Activated naive CD8-positive, alpha-beta T cell treated with anti-CD3 and anti-CD28 coated beads for 36 hours (primary cell): ENCODE data around the gene C1QL1. TPM values are rescaled to one million over a fixed set of nuclear protein-coding genes. Genes with fewer than 3 reads are reported as not detected.
"Not testable (repeated sequence)": the region's sequence is repeated elsewhere in the genome, so short reads cannot be mapped to it uniquely, and the experiment has no call there.

Experiments used
- DNase-seq: peaks from one replicate; pipeline ENCODE4 v3.0.0; 2021
- H3K27ac Mint-ChIP-seq: one replicate; pipeline ENCODE4 v1.8.0; 2022; ENCODE audit warnings: mild to moderate bottlenecking, moderate library complexity, mixed read lengths
- H3K27me3 Mint-ChIP-seq: one replicate; pipeline ENCODE4 v1.8.0; 2022; ENCODE audit warnings: mild to moderate bottlenecking, mixed read lengths
- H3K36me3 Mint-ChIP-seq: one replicate; pipeline ENCODE4 v1.8.0; 2021; ENCODE audit warnings: mild to moderate bottlenecking, mixed read lengths
- H3K4me1 Mint-ChIP-seq: one replicate; pipeline ENCODE4 v1.8.0; 2021; ENCODE audit warnings: mixed read lengths
- H3K4me3 Mint-ChIP-seq: one replicate; pipeline ENCODE4 v1.8.0; 2022; ENCODE audit warnings: mild to moderate bottlenecking, moderate library complexity, mixed read lengths
- H3K9me3 Mint-ChIP-seq: one replicate; pipeline ENCODE4 v1.8.0; 2022; ENCODE audit warnings: mixed read lengths
- total RNA-seq, 2 experiments: library from RNA; stranded (reverse); gene quantifications; one replicate each; pipeline ENCODE4 v1.2.3, GENCODE V29; 2021

C1QL1 gene
- total RNA-seq, 2 experiments from 2014 or later = not detected

DNA sequence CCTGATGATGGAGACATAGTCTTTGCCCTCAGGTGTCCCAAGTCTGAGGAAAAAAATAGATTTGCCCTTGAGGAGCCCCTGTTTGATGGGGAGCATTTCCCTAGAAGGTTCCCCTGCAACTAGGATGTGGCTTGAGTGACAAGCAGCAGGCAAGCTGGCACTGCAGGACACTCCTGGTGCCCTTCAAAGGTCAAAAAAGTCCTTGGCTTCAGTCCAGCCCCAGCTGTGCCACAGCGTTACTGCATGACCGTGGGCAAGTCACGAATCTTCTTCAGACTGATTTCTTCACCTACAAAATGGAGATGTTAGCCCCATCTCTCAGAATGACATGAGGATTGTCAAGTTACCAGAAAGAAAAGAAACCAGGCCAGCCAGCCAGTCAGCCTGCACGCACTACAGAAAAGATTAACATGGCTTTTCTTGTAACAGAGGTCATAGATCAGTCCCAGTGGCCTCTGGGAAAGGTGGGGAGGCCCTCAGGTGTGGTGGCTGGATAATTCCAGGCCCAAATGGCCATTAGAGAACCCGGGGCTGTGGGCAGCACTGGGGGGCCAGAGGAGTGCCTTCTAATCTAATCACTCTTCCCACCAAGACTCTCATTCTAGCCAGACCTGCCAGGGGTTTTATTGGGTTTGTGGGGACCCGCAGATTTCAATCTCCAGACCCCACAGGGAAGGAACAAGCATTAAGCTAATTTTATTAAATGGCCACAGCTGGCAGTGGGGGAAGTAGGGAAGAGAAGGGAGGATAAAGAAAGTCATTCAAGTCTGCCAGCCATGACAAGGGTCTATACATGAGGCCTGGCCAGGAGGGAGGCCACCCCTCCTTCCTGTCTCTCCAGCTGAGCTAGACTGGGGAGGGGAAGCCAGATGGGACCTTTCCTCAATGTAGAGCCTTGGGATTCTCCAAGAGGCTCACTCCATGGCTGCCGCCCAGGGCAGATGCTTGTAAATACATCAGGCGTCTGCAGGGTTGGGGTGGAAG lies 10.8 kb downstream of the C1QL1 start:
- no peak overlapping the region for H3K4me3 Mint-ChIP-seq
- no peaks in the 10 kb centered on the region for H3K36me3 Mint-ChIP-seq
- no peak overlapping the region for H3K27ac Mint-ChIP-seq
- DNase-seq = no peak
- no peaks in the 10 kb centered on the region for H3K9me3 Mint-ChIP-seq
- H3K4me1 Mint-ChIP-seq = peaks cover 6% of the 10 kb centered on the region
- peaks cover 36% of the 10 kb centered on the region for H3K27me3 Mint-ChIP-seq

DNA sequence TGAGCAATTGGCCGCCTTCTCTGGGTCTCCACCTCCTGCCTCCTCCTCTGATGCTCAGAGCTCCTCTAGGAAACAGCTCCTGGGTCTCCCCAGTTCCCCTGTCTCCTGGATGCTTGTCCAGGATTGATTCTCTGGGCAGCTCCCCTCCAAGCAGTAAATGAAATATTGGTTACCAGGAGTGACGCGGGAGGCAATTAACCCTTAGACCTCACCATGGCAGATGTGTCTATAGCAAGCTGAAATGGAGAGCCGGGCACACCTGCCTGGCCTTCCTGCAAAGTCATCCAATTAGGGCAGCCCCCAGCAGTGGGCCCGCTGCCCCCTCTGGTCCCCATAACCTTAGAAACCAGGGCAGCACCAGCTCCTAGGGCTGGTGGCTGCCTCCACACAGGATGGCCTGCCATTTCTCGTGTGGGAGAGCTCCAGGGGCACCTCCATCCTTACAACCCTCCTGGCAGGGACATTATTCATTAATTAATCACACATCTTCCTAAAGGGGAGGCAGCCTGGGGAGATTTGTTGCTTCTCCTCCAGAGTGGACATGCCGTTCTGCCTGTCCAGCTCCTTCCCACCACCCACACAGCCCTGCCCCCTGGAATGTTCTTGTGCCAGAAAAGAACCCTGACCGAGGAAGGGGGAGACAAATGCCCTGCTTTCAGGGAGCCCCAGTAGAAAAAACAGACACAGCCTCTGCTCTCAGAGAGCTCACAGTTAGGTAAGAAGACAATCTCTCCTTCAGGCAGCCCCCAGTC lies 12.3 kb downstream of the C1QL1 start:
- H3K4me1 Mint-ChIP-seq = peaks cover 6% of the 10 kb centered on the region
- no peak overlapping the region for H3K4me3 Mint-ChIP-seq
- no peaks in the 10 kb centered on the region for H3K9me3 Mint-ChIP-seq
- H3K36me3 Mint-ChIP-seq = no peaks in the 10 kb centered on the region
- H3K27ac Mint-ChIP-seq = no peak overlapping the region
- no peak for DNase-seq
- H3K27me3 Mint-ChIP-seq = peaks cover 24% of the 10 kb centered on the region

DNA sequence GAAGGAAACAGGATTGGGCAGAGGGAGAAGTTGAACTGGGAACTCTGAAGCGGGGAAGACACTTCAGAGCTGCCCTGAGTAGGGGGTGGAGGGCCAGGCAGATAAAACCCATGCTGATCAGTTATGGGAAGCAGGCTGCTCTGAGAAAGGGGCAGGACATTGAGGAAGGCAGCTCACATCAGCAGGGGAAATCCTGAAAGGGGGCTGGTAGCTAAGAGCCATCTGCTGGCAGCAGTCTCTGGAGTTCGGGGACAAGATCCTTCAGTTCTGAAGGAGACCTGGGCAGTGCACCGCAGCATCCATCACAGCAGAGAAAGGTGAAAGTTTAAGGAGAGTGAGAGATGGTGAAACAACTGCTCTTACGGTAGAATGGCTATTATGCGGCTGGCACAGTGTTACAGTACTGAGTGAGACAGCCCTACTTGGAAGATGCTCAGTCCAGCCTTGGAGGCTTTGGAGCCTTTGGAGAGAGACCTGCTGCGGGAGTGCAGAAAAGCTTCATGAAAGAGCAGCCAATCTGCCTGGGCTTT lies 15.1 kb downstream of the C1QL1 start:
- Mint-ChIP-seq H3K27me3 (no peaks in the 10 kb centered on the region), H3K4me3 (no peak overlapping the region), H3K4me1 (peaks cover 7% of the 10 kb centered on the region), H3K9me3 (no peaks in the 10 kb centered on the region), H3K27ac (no peak overlapping the region), H3K36me3 (no peaks in the 10 kb centered on the region)
- DNase-seq = no peak

DNA sequence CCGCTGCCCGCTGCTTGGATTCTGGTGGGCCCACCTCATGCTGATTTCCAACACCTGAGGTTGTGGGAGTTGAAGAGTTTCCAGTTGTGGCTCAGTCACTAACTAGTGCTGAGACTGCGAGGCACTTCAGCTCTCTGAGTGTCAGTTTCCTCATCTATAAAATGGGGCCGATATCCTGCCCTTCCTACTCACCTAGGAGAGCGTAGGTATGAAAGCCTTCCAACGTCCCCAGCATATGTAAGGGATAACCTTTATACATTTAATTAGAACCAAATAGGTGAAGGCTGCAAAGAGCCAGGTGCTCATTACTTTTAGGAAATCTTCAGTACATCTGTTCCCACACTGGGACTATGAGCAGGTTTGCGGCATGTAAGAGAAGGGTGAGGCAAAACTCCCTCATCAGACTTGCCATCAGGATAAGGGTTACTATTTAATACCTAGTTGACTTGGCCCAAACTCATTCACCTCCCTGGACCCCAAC lies 19.7 kb downstream of the C1QL1 start:
- H3K9me3 Mint-ChIP-seq = no peaks in the 10 kb centered on the region
- no peak for DNase-seq
- peaks cover 9% of the 10 kb centered on the region for H3K27me3 Mint-ChIP-seq
- H3K4me1 Mint-ChIP-seq = peaks cover 7% of the 10 kb centered on the region
- peak overlapping the region; percentile 95 for H3K4me3 Mint-ChIP-seq
- peak overlapping the region; percentile 79 for H3K27ac Mint-ChIP-seq
- H3K36me3 Mint-ChIP-seq = peaks cover 21% of the 10 kb centered on the region

DNA sequence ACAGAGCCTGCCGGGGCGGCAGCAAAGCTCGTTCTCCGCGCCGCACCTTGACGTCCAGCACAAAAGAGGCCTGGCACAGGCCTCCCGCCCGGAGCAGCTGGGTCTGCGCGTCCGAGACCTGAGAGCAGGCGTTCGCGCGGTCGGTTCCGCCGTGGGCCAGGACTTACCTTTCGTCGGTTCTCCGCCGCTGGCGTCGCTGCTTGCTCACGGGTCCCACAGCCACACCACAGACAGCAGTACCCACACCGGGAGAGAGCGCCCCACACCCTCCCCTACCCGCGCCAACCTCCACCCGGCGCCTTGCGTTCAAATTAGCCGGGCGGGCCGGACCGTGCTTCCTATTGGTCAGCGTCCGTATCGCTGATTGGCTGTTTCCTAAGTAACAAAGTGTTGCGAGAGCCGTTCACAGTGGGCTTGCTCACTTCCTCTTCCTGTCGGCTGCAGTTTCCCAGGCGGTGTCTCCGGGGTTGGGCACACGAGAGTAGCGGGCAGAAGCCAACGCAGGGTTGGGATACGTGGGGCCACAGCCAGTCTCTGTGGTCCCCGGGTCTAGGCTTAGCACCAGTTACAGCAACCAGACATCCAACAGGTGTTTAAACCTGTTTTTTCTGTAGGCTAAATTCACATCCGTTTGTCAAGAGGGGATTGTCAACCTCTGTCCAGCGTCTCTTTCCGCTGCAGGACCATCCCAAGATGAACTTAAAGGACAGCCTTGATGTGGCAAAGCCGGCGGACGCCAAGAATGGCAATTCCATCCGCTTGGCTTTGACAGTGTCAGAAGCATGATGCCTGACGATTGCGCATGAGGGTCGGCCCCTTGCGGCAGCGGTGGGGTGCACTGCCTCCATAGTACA lies 20.4 kb downstream of the C1QL1 start, which contains the start of gene KIF18B:
Gene KIF18B (minus strand): TSS at position 313 of the 854 bp plus-strand sequence. CDS start 11,429 bp downstream, outside the sequence.
- H3K27ac Mint-ChIP-seq = peak within 1 kb of the TSS; percentile 79
- peaks cover 26% of the 10 kb centered on the region for H3K36me3 Mint-ChIP-seq
- DNase-seq = peak; percentile 91
- H3K4me3 Mint-ChIP-seq = peak within 1 kb of the TSS; percentile 95
- peaks cover 9% of the 10 kb centered on the region for H3K27me3 Mint-ChIP-seq
- H3K9me3 Mint-ChIP-seq = no peaks in the 10 kb centered on the region
- peaks cover 7% of the 10 kb centered on the region for H3K4me1 Mint-ChIP-seq

DNA sequence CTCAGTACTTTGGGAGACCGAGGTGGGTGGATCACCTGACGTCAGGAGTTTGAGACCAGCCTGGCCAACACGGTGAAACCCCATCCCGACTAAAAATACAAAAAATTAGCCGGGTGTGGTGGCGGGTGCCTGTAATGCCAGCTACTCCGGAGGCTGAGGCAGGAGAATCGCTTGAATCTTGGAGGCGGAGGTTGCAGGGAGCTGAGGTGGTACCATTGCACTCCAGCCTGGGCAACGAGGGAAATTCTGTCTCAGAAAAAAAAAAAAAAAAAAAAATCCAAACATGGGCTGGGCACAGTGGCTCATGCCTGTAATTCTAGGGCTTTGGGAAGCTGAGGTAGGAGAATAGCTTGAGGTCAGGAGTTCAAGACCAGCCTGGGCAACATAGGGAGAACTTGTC lies 22.5 kb downstream of the C1QL1 start:
- not testable (repeated sequence) for H3K27ac Mint-ChIP-seq, DNase-seq, H3K9me3 Mint-ChIP-seq, H3K27me3 Mint-ChIP-seq
- Mint-ChIP-seq H3K36me3 (peaks cover 32% of the 10 kb centered on the region), H3K4me3 (peak overlapping the region; percentile 37), H3K4me1 (peaks cover 11% of the 10 kb centered on the region)

DNA sequence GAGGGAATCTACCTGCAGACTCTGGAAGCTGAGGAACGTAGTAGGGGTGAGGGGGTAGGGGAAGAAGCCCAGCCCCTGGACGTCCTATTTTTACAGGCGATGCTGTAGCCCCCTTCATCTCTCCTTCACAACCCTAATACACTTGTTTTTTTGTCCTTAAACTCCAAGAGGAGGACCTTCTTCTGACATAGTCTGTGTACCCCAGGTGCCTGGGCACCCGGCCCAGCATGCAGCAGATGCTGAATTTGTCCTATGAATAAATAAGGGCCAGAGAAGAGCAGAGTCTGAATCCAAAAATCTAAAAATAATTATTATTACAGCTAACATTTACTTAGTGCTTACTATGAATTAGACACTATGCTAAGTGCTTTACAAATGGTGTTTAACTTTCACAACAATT lies 25.6 kb downstream of the C1QL1 start:
- Mint-ChIP-seq H3K27me3 (peaks cover 9% of the 10 kb centered on the region), H3K4me3 (no peak overlapping the region), H3K36me3 (peaks cover 43% of the 10 kb centered on the region), H3K9me3 (peaks cover 2% of the 10 kb centered on the region), H3K27ac (no peak overlapping the region), H3K4me1 (peaks cover 4% of the 10 kb centered on the region)
- DNase-seq = no peak

DNA sequence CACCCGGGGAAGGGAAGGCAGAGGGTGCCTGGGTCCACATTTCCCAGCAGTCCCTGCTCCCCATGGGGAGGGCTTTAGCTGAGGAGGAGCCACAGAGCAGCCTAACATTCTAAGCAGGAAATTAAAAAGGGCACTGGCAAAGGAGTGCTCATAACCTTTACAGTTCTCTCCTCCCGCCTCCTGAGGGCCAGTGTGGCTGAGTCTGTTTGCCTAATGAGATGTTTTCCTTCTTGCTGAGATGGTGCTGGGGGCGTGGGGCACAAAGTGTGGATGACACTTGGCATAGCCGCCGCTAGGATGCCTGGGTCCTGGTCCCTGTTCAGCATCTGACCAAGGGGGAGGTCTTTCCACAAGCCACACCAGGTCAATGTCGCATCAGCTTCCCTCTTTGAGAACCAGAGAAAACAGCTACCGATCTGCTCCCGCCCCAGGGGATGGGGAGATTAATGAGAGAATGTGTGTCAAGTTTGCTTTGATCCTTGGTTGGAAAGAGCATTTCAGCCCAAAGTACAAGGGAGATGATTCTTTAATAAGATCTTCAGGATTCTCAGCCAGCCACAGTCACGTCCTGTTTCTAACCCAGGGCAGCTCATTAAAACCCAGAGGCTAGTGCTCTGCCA lies 26.3 kb downstream of the C1QL1 start:
- no peak overlapping the region for H3K4me3 Mint-ChIP-seq
- no peak overlapping the region for H3K27ac Mint-ChIP-seq
- H3K27me3 Mint-ChIP-seq = peaks cover 8% of the 10 kb centered on the region
- peaks cover 4% of the 10 kb centered on the region for H3K4me1 Mint-ChIP-seq
- DNase-seq = no peak
- peaks cover 2% of the 10 kb centered on the region for H3K9me3 Mint-ChIP-seq
- H3K36me3 Mint-ChIP-seq = peaks cover 41% of the 10 kb centered on the region

DNA sequence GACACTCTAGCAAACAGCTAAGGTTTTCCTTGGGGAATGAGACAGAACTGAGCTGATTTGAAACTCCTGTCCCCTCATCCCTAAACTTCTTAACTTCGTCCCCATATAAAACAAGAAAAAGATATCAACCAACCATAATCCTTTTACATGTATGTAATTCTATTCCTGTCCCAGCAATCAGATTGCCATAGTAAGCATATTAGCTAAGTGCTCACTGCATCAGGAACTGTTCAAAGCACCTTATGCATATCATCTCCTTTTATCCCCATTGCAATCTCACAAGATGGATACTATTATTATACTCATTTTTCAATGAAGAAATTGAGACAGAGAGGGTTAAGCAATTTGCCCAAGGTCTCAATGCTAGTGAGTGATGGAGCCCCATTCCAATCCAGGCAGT lies 27.3 kb downstream of the C1QL1 start:
- H3K4me1 Mint-ChIP-seq = peaks cover 4% of the 10 kb centered on the region
- peaks cover 34% of the 10 kb centered on the region for H3K36me3 Mint-ChIP-seq
- DNase-seq = no peak
- no peak overlapping the region for H3K27ac Mint-ChIP-seq
- H3K27me3 Mint-ChIP-seq = no peaks in the 10 kb centered on the region
- H3K4me3 Mint-ChIP-seq = no peak overlapping the region
- H3K9me3 Mint-ChIP-seq = peaks cover 2% of the 10 kb centered on the region

DNA sequence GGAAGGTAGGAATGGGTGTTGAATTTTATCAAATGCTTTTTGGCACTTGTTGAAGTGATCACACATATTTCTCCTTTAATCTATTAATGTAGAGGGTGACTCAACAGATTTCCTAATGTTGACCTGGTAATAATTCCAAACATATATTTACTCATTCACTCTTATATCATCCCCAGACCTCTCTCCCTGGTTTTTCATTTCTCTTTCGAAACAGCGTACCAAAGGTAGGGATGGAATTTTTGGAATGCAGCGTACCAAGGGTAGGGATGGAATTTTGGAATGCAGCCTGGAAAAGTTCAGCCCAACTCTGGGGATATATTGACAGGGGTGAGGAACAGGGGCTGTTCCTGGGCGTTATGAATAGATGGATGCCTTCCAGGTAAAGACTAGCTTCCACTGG lies 27.8 kb downstream of the C1QL1 start:
- no peak for DNase-seq
- peaks cover 2% of the 10 kb centered on the region for H3K9me3 Mint-ChIP-seq
- no peak overlapping the region for H3K27ac Mint-ChIP-seq
- H3K27me3 Mint-ChIP-seq = no peaks in the 10 kb centered on the region
- H3K36me3 Mint-ChIP-seq = peaks cover 36% of the 10 kb centered on the region
- peaks cover 4% of the 10 kb centered on the region for H3K4me1 Mint-ChIP-seq
- H3K4me3 Mint-ChIP-seq = no peak overlapping the region

DNA sequence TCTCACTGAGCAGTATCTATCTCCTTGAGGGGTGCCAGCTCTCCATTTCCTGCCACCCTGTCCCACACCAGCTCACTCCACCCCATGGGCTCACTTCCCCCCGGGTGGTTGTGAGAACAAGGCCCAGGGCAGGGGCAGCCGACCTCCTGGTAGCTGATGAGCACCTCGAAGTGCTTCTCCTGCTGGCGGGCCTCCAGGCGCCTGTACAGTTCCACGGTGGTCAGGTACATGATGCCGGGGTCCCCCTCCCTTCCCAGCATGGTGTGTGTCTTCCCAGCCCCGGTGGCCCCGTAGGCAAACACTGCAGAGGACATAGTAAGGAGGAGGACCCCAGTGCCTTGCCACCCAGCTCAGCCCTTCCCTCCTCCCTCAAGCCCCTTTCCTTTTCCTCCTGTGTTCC lies 33.0 kb downstream of the C1QL1 start:
- Mint-ChIP-seq H3K27ac (no peak overlapping the region), H3K9me3 (peaks cover 2% of the 10 kb centered on the region), H3K4me1 (no peaks in the 10 kb centered on the region), H3K4me3 (no peak overlapping the region), H3K36me3 (peaks cover 19% of the 10 kb centered on the region), H3K27me3 (no peaks in the 10 kb centered on the region)
- DNase-seq = no peak

DNA sequence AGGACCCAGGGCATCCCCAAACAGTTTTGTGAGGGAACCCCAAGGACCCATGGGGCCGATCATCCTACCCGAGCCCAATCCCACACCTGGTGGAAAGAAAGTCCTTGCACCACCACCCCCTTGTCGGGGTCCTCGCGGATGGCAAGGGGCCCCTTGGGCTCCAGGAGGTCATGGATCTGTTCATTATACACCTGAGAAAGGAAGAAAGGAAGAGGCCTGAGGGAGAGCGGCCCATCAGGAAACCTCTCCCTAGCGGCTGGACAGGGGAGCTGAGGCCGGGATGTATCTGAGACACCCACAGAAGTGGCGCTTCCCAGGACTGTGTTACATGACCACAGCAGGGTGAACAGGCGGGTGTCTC lies 33.4 kb downstream of the C1QL1 start:
- Mint-ChIP-seq H3K4me1 (no peaks in the 10 kb centered on the region), H3K9me3 (peaks cover 2% of the 10 kb centered on the region), H3K36me3 (peaks cover 20% of the 10 kb centered on the region), H3K27me3 (no peaks in the 10 kb centered on the region), H3K4me3 (no peak overlapping the region), H3K27ac (no peak overlapping the region)
- DNase-seq = no peak

DNA sequence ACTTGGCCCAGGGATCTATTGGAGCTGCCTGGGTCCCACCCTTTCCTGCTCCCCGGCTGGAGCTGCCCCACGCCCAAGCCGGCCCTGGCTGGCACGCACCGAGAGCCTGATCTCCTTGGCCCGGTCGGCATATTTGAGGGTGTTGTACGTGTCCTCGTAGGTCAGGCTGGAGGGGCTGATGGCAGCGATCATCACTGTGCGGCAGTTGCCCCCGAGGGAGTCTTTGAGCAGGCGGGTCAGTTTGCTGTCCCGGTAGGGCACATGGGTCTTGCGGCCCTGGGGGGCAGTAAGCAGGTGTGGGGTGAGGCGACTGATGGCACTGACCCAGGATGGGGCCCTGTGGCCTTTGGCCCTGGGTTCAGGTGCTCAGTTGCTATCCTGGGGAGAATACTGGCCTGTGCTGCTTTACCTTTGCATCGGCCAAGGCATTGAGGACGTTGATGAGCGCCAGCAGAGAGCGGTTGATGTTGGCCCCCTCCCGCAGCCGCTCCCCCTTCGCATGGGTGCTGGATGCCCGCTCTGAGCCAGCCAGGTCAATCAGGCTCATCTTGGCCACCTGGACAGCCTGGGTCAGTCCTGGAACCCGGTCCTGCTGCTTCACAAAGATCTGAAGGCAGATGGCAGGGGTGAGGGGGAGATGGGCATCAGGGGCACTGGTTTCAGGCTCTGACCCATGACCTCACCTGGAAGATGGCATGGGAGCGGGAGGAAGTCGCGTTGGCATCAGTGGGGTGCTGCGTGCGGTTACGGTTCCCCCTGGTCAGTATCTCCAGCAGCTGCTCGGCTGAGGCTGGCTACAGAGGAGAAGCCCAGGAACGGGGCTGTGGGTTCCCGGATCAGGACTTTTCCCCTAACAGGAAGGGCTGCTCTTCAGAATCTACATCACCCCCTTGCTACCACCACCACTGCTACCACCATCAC lies 34.0 kb downstream of the C1QL1 start:
- no peak overlapping the region for H3K4me3 Mint-ChIP-seq
- peaks cover 22% of the 10 kb centered on the region for H3K36me3 Mint-ChIP-seq
- H3K4me1 Mint-ChIP-seq = no peaks in the 10 kb centered on the region
- DNase-seq = no peak
- H3K27ac Mint-ChIP-seq = no peak overlapping the region
- no peaks in the 10 kb centered on the region for H3K9me3 Mint-ChIP-seq
- H3K27me3 Mint-ChIP-seq = no peaks in the 10 kb centered on the region
